LNCaP clone FGC (cell line): ENCODE measurements around the gene MAOA.
"Not testable (repeated sequence)": the region's sequence is repeated elsewhere in the genome, so short reads cannot be mapped to it uniquely, and the experiment has no call there.

Experiments
- DNase-seq: peaks from one replicate; pipeline ENCODE4 v3.0.0-alpha.2; 2011; ENCODE audit warnings: low read depth
- H3K4me3 ChIP-seq: 2 replicates; pipeline ENCODE4 v1.5.1; 2011; ENCODE audit warnings: mild to moderate bottlenecking, low read depth, low read length, control low read depth
- TF ChIP-seq, protein P1 (sequence below): IDR thresholded peaks from 2 replicates; pipeline ENCODE4 v1.5.1; 2012; ENCODE audit warnings: mild to moderate bottlenecking; ENCODE audit not compliant: control insufficient read depth, insufficient read depth; ENCODE audit errors: extremely low read depth

MAOA gene

DNA sequence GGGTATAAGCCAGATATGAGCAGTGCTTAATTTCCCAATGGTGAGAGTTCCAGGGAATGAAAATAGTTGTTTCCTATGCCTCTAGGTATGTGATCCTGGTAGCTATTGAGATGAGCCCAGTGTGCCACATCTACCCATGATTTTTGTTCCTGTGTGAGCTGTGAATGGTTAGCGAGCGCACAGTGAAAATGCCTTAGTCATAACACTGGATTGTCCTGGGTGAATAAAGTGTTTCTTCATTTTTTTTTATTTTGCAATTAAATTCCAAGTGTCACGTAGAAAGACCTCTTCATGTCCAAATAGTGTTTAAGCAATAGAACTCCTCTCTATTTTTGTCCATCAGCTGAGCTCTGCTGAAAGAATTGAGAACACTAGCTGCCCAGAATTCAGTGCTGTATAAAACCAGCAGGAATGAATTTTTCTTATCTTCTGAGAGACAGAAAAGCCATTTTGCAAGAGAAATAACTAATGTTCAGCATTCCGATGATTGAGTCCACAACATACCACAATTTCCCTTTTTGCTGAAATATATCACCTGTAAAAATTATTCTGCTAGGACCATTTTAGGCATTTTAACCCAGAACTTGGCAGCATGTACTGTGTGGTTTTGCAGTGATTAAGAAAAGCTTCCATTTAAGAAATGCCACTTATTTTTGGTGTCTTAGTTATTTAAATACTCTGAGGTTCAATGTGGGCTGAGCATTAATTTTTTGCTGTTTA lies 5.6 kb downstream of the MAOA start:
- TF ChIP-seq, protein P1, sequence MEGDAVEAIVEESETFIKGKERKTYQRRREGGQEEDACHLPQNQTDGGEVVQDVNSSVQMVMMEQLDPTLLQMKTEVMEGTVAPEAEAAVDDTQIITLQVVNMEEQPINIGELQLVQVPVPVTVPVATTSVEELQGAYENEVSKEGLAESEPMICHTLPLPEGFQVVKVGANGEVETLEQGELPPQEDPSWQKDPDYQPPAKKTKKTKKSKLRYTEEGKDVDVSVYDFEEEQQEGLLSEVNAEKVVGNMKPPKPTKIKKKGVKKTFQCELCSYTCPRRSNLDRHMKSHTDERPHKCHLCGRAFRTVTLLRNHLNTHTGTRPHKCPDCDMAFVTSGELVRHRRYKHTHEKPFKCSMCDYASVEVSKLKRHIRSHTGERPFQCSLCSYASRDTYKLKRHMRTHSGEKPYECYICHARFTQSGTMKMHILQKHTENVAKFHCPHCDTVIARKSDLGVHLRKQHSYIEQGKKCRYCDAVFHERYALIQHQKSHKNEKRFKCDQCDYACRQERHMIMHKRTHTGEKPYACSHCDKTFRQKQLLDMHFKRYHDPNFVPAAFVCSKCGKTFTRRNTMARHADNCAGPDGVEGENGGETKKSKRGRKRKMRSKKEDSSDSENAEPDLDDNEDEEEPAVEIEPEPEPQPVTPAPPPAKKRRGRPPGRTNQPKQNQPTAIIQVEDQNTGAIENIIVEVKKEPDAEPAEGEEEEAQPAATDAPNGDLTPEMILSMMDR = no peak
- H3K4me3 ChIP-seq = peak overlapping the region; percentile 4; the same call in 1 of the 2 replicates
- DNase-seq = no peak

DNA sequence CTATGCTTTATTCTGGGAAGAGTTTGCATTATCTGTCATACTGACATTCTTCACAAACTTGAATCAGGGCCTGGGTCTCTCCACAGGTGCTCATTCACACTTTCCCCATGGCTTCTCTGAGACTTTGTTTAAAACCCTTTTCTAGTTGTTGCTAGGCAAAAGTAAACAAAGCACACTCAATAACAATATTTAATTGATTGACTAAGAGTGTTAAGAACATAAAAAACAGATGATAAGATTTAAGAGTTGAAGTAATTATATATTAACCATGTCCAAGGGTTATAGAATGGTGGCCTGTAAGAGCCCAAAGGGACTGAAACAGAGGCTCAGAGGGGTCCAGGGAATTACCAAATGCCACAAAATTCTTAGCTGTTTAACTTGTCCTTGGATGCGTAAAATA lies 7.1 kb downstream of the MAOA start:
- no peak for DNase-seq
- H3K4me3 ChIP-seq = no peak overlapping the region
- TF ChIP-seq, protein P1 = no peak

DNA sequence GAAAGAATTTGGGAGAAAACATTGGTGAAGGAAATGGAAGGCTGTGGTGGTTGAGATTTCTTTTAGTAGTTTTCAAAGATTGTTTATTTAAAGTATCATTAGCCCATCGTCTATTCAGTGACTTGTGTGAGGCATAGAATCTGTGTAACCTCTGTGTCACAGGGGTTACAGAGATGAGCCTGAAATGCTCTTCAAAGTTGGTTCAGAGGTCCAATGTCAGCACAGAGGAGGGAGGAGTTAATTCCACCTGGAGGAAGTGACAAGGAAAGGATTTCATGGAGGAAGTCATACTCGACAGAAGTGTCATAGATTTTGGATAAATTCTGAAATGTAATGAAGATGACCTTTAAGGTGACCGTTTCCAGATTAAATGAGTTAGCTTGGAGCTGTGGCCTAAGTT lies 8.2 kb downstream of the MAOA start:
- TF ChIP-seq, protein P1 = no peak
- no peak for DNase-seq

GRCh38 chrX:43664708-43665107 lies 8.6 kb downstream of the MAOA start:
- no peak overlapping the region for H3K4me3 ChIP-seq
- DNase-seq = no peak
- TF ChIP-seq, protein P1 = no peak

More for the DNA sequence above, 8.2 kb downstream of the MAOA start:
- no peak overlapping the region for H3K4me3 ChIP-seq

DNA sequence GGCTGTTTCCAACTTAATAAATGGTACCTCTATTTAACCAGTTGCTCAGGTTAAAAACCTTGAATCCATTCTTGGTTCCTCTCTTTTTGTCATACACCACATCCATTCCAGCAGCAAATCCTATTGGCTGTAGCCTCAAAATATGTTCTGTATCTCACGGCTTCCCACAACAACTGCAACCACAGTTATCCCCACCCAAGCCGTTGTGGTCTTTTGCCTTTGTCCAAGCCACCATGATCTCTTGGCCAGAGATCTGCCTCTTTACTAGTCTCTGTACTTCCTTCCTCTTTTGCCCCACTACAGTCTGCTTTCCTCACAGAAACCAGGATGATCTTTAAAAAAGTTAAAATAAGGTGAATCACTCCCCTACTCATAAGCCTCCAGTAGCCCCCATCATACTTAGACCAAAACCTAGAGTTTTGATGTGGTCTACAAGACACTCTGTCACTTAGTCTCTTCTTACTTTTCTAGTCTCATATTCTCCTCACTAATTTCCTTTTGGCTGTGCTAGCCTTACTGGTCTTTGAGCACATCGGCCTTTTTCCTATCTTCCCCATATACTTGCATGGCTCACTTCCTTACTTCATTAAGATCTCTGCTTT lies 10.3 kb downstream of the MAOA start:
- TF ChIP-seq, protein P1 = no peak
- DNase-seq = no peak

DNA sequence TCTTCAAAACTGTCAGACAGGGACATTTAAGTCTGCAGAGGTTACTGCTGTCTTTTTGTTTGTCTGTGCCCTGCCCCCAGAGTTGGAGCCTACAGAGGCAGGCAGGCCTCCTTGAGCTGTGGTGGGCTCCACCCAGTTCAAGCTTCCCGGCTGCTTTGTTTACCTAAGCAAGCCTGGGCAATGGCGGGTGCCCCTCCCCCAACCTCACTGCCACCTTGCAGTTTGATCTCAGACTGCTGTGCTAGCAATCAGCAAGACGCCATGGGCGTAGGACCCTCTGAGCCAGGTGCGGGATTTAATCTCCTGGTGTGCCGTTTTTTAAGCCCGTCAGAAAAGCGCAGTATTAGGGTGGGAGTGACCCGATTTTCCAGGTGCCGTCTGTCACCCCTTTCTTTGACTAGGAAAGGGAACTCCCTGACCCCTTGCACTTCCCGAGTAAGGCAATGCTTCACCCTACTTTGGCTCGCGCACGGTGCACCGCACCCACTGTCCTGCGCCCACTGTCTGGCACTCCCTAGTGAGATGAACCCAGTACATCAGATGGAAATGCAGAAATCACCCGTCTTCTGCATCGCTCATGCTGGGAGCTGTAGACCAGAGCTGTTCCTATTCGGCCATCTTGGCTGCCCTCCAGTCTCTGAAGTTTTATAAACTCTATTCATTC lies 20.0 kb downstream of the MAOA start:
- not testable (repeated sequence) for H3K4me3 ChIP-seq, DNase-seq

More for the DNA sequence above, 10.3 kb downstream of the MAOA start:
- H3K4me3 ChIP-seq = no peak overlapping the region

DNA sequence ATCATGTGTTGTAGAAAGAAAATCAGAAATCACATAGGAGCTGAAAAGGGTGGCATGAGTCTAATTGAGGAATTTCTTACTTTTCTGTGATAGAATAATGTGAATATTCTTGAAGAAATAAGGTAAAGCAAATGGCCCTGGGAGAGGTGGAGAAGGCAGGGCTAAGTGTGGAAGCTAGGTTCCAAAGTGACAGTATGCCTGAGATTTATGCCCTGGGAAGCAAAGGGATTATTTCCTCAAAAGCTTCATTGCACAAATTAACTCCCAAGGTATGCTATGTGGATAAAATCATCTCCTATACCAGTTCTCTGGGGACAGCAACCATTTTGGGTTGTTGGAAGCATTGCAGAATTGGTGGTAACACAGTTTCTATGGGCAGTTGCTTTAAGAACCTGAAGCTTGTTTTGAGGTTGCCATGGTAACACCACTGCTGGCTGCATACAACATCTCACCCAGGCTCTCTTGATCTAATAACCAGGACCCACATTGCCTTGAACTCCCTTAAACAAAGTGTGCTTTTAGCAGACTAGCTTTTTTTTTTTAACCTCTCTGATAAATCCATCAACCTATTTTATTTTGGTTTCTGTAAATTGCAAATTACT lies 21.0 kb downstream of the MAOA start:
- H3K4me3 ChIP-seq = no peak overlapping the region
- TF ChIP-seq, protein P1 = no peak
- DNase-seq = no peak
